Measurements from ENCODE around the gene OR5H14. TPM values are rescaled to one million over a fixed set of nuclear protein-coding genes. Genes with fewer than 3 reads are reported as not detected.

OR5H14 gene
- total RNA-seq (2022; extraction: Qiagen RNA extraction; ENCODE audit: low read depth): not detected in 5 replicates

DNA sequence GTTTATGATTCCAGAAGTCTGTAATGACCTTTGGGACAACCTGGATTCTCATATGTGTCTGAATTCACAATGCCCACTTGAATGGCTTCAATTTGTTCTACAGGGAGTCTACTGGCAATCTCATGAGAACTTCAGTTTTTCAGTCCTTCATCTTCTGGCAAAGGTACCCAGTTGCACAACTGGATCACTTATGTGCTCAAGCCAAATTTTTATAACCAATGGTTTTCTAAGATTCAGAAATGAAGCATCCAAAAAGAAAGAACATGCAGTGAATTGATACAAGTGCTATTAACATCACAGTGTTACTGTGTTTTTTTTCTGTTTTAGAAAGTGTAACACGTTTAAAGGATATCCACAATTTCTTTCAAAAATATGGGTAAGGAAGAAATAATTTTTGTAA, at the start of gene OR5H14:
OR5H14 (plus strand) TSS at position 301 of the 400 bp plus-strand sequence. CDS start 1,907 bp downstream, outside the sequence.

DNA sequence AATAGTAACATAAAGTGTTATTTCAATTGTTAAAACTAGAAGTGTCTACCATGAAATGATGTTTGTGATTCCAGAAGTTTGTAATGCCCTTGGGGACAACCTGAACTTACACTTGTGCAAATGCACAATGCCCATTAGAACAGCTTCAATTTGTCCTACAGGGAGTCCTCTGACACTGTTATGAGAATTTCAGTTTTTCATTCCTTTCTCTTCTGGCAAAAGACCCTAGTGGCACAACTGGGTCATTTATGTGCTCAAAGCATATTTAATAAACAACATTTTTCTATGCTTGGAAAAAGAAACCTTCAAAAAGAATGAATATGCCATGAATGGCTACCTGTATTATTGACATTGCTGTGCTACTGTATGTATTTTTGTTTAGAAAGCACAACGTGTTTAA, 16.9 kb upstream of the OR5H14 start, which contains the start of gene OR5H1:
OR5H1 (plus strand) TSS at position 301 of the 400 bp plus-strand sequence. CDS start 1,977 bp downstream, outside the sequence.

DNA sequence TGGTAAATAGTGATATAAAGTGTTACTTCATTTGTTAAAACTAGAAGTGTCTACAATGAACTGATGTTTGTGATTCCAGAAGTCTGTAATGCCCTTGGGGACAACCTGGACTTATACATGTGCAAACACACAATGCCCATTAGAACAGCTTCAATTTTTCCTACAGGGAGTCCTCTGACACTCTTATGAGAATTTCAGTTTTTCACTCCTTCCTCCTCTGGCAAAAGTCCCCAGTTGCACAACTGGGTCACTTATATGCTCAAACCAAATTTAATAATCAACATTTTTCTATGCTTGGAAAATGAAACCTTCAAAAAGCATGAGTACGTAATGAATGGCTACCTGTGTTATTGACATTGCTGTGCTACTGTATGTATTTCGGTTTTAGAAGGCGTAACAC, 19.1 kb downstream of the OR5H14 start, which contains the start of gene OR5H15:
OR5H15 (plus strand) TSS at position 301 of the 400 bp plus-strand sequence. CDS start 2,004 bp downstream, outside the sequence.

Other genes with a start within 250 kb of the OR5H14 start
- 26.6 to 34.9 TPM (median 32.3 TPM) in 5 replicates for gene RIOX2, start 175.0 kb upstream of the OR5H14 start, total RNA-seq (2022; extraction: Qiagen RNA extraction; ENCODE audit: low read depth)
- gene GABRR3, start 112.2 kb upstream of the OR5H14 start, total RNA-seq (2022; extraction: Qiagen RNA extraction; ENCODE audit: low read depth): not detected in 5 replicates
- not detected in 5 replicates for gene OR5AC2, start 60.3 kb upstream of the OR5H14 start, total RNA-seq (2022; extraction: Qiagen RNA extraction; ENCODE audit: low read depth)
- not detected in 5 replicates for gene OR5H1, start 16.8 kb upstream of the OR5H14 start, total RNA-seq (2022; extraction: Qiagen RNA extraction; ENCODE audit: low read depth)
- not detected in 5 replicates for gene OR5H15, start 19.2 kb downstream of the OR5H14 start, total RNA-seq (2022; extraction: Qiagen RNA extraction; ENCODE audit: low read depth)
- not detected in 5 replicates for gene OR5H6, start 116.8 kb downstream of the OR5H14 start, total RNA-seq (2022; extraction: Qiagen RNA extraction; ENCODE audit: low read depth)
- not detected in 5 replicates for gene OR5H2, start 135.0 kb downstream of the OR5H14 start, total RNA-seq (2022; extraction: Qiagen RNA extraction; ENCODE audit: low read depth)
- gene OR5K4, start 206.4 kb downstream of the OR5H14 start, total RNA-seq (2022; extraction: Qiagen RNA extraction; ENCODE audit: low read depth): not detected in 5 replicates
- not detected in 5 replicates for gene OR5K3, start 243.2 kb downstream of the OR5H14 start, total RNA-seq (2022; extraction: Qiagen RNA extraction; ENCODE audit: low read depth)

All from A549 treated with DMSO at 1 μM for 4 hours (cell line).